ENCODE measurements around the gene TULP1.

DNA sequence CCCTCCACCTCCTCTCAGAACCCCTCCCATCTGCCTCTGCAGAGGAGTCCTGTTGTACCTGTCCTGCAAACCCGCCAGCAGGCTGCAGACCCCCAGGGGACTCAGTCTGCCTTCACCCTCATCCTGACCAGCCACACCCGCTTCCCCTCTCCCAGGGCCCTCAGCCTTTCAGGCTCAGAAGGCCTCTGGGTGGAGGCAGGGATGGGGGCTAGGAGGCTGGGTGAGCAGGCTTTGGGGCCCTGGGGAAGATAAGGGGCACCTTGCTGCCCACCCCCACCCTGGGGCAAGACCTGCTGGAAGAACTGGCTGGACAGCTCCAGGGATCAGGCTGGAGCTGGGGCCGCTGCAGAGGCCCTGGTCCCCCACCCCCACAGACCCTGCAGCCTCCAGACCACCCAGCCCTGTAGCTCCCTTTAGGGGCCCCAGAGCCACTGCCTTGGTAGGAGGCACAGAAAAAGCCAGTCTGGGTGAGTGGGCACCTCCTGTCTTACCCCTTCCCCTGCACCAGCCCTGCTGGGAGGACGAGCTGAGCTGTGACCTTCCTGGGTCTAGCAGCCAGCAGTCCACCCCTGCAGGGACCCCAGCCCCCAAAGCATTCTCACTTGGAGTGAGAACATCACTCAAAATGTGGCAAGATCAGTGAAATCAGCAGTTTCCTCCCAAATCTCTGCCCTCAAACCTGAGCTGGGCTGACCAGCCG lies 21.0 kb downstream of the TULP1 start:
- TF ChIP-seq, protein P1, sequence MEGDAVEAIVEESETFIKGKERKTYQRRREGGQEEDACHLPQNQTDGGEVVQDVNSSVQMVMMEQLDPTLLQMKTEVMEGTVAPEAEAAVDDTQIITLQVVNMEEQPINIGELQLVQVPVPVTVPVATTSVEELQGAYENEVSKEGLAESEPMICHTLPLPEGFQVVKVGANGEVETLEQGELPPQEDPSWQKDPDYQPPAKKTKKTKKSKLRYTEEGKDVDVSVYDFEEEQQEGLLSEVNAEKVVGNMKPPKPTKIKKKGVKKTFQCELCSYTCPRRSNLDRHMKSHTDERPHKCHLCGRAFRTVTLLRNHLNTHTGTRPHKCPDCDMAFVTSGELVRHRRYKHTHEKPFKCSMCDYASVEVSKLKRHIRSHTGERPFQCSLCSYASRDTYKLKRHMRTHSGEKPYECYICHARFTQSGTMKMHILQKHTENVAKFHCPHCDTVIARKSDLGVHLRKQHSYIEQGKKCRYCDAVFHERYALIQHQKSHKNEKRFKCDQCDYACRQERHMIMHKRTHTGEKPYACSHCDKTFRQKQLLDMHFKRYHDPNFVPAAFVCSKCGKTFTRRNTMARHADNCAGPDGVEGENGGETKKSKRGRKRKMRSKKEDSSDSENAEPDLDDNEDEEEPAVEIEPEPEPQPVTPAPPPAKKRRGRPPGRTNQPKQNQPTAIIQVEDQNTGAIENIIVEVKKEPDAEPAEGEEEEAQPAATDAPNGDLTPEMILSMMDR (IDR thresholded peaks at IDR 0.05; ENCODE audit: low read length), result no peak
- no peak for TF ChIP-seq EZH2 (IDR thresholded peaks at IDR 0.05; ENCODE audit: borderline replicate concordance, low read length)
